BJ (cell line): ENCODE data around the gene MAGI1. TPM values are rescaled to one million over a fixed set of nuclear protein-coding genes. Genes with fewer than 3 reads are reported as not detected.

Experiments
- CTCF ChIA-PET: fragments of 350-600 bp; formaldehyde crosslinking; extraction: SDS; loops from one replicate; lab custom pipeline; 2021; ENCODE audit warnings: antibody characterized with exemption, inconsistent platforms; lab: Yijun Ruan, JAX
- POLR2A ChIA-PET: fragments of 300-600 bp; sonication (Branson Sonifier 250); formaldehyde crosslinking; extraction: SDS; loops from one replicate; lab custom pipeline; 2021; ENCODE audit warnings: antibody characterized with exemption; lab: Charles Lee
- DNase-seq: peaks from one replicate; pipeline ENCODE4 v3.0.0-alpha.2; 2011; ENCODE audit warnings: low read depth
- H3K27me3 ChIP-seq: 2 replicates; pipeline ENCODE4 v1.6.0; 2011; ENCODE audit warnings: low read length; ENCODE audit not compliant: control insufficient read depth, insufficient read depth
- H3K36me3 ChIP-seq: 2 replicates; pipeline ENCODE4 v1.5.1; 2011; ENCODE audit warnings: low read length; ENCODE audit not compliant: control insufficient read depth, insufficient read depth
- H3K4me3 ChIP-seq: 2 replicates; pipeline ENCODE4 v1.5.1; 2011; ENCODE audit warnings: low read depth, mild to moderate bottlenecking, control low read depth, low read length
- CTCF ChIP-seq: IDR thresholded peaks from 2 replicates; pipeline ENCODE4 v1.5.1; 2011; ENCODE audit warnings: low read depth, mild to moderate bottlenecking, control low read depth, inconsistent platforms, low read length, moderate library complexity; ENCODE audit not compliant: insufficient read depth
- polyA plus RNA-seq: library from polyadenylated mRNA; depleted of rRNA; stranded (reverse); fragments of >200 nt; gene quantifications from 2 replicates; pipeline ENCODE4 v1.2.3, GENCODE V29; 2011

Gene MAGI1
- polyA plus RNA-seq, 1 experiment, result 14.4 TPM

GRCh38 chr3:65575376-65575840 lies 463.3 kb downstream of the MAGI1 start:
- H3K27me3 ChIP-seq, result no peaks in the 10 kb centered on the region
- CTCF ChIA-PET, result no interaction called here
- no peaks in the 10 kb centered on the region for H3K36me3 ChIP-seq
- TF ChIP-seq CTCF, result no peak
- no peak overlapping the region for H3K4me3 ChIP-seq
- POLR2A ChIA-PET, result interaction anchor here (0.6 kb wide), 1 partner anchor 661 kb away, joined by 3 read pairs; no protein-coding TSS in a partner anchor
- DNase-seq, result peak; percentile 40

- no peaks in the 10 kb centered on the region for H3K27me3 ChIP-seq
- CTCF ChIA-PET, result interaction anchor here (0.8 kb wide), 1 partner anchor 42 kb away, joined by 3 read pairs; no protein-coding TSS in a partner anchor
- no peak overlapping the region for H3K4me3 ChIP-seq
- no peak for DNase-seq
- POLR2A ChIA-PET, result no interaction called here
- H3K36me3 ChIP-seq, result no peaks in the 10 kb centered on the region
- no peak for TF ChIP-seq CTCF
These were observed 465.1 kb downstream of the MAGI1 start for GRCh38 chr3:65573548-65574116.

GRCh38 chr3:65572175-65572777 lies 466.4 kb downstream of the MAGI1 start:
- no peak for TF ChIP-seq CTCF
- no peak for DNase-seq
- no peaks in the 10 kb centered on the region for H3K27me3 ChIP-seq
- no peaks in the 10 kb centered on the region for H3K36me3 ChIP-seq
- ChIA-PET POLR2A (no interaction called here), CTCF (no interaction called here)
- no peak overlapping the region for H3K4me3 ChIP-seq

- CTCF ChIA-PET, result interaction anchor here (0.7 kb wide), 1 partner anchor 101 kb away, joined by 4 read pairs; no protein-coding TSS in a partner anchor
- no peak overlapping the region for H3K4me3 ChIP-seq
- no peak for TF ChIP-seq CTCF
- no peaks in the 10 kb centered on the region for H3K36me3 ChIP-seq
- no peak for DNase-seq
- POLR2A ChIA-PET, result no interaction called here
- no peaks in the 10 kb centered on the region for H3K27me3 ChIP-seq
These were observed 468.8 kb downstream of the MAGI1 start for GRCh38 chr3:65569845-65570405.

- ChIA-PET CTCF (no interaction called here), POLR2A (no interaction called here)
- no peaks in the 10 kb centered on the region for H3K27me3 ChIP-seq
- no peak for TF ChIP-seq CTCF
- H3K36me3 ChIP-seq, result no peaks in the 10 kb centered on the region
- DNase-seq, result no peak
- H3K4me3 ChIP-seq, result no peak overlapping the region
These were observed 469.6 kb downstream of the MAGI1 start for GRCh38 chr3:65569129-65569528.
